Ovary (tissue), 9 donors: ENCODE data around the gene DSEL. TPM values are rescaled to one million over a fixed set of nuclear protein-coding genes. Genes with fewer than 3 reads are reported as not detected.
A peak's percentile ranks its signal among the peaks of the same experiment; 100 is the strongest.

Source experiments
- DNase-seq, 5 donors: peaks; one replicate each; pipeline ENCODE4 v3.0.0-alpha.2; 2019 to 2020
- H3K27ac ChIP-seq, 2 donors: fragments of 200-600 bp; one replicate each; pipeline versions ENCODE4 v1.5.1 to v1.8.0; 2019 to 2022
- H3K27me3 ChIP-seq: fragments of 200-600 bp; one replicate; pipeline ENCODE4 v1.8.0; 2022
- H3K36me3 ChIP-seq: fragments of 200-600 bp; sonication (generic); one replicate; pipeline ENCODE4 v1.5.1; 2019
- H3K4me1 ChIP-seq: one replicate; pipeline ENCODE4 v1.8.1; 2013; ENCODE audit warnings: mild to moderate bottlenecking, moderate library complexity; ENCODE audit not compliant: insufficient read depth
- H3K4me3 ChIP-seq: fragments of 200-600 bp; sonication (generic); one replicate; pipeline ENCODE4 v1.5.1; 2017
- H3K9me3 ChIP-seq, 2 donors: fragments of 200-600 bp in 1 of 2; sonication (generic) in 1 of 2; one replicate each; pipeline versions ENCODE4 v1.5.1 to v1.8.1; 2013 to 2019; ENCODE audit warnings: mild to moderate bottlenecking in 1 of 2, moderate library complexity in 1 of 2
- EP300 ChIP-seq: sonication (generic); formaldehyde crosslinking; IDR thresholded peaks from one replicate; pipeline ENCODE4 v1.6.1; 2017; ENCODE audit warnings: antibody characterized with exemption
- POLR2A ChIP-seq: fragments of 450-650 bp; IDR thresholded peaks from one replicate; pipeline ENCODE4 v1.6.1; 2017; ENCODE audit warnings: antibody characterized with exemption, mild to moderate bottlenecking, moderate library complexity
- WGBS, 3 donors: extraction: QIAGEN DNeasy Blood & Tissue Kit in 1 of 3; methylation state at CpG; one replicate each; pipeline versions ENCODE4 v1.1.5 to v1.1.7; 2013 to 2017; 5-methylcytosine and 5-hydroxymethylcytosine counted together
- intact Hi-C, 4 donors: fragments of 100-400 bp; cut with DNase I; formaldehyde crosslinking; loops; one replicate each; pipeline versions ENCODE4 v1.11.0 to v1.15.1; 2022 to 2023
- polyA plus RNA-seq, 2 donors: library from polyadenylated mRNA; stranded (reverse); fragments of 200-250 nt in 1 of 2; fragments of 350-450 nt in 1 of 2; fragmentation: Illumina TruSeq in 1 of 2; extraction: RNeasy Lipid Tissue Mini Kit (QIAGEN cat#74804) in 1 of 2; gene quantifications; one replicate each; pipeline ENCODE4 v1.2.3, GENCODE V29; 2013 to 2014
- total RNA-seq, 7 donors: library from RNA; depleted of rRNA in 2 of 7; stranded (reverse); fragments of >200 nt in 2 of 7; fragmentation: NEBNext Ultra II Directional in 3 of 7; extraction: Animal tissue kit (Norgen Biotek cat#: 25700) in 3 of 7; gene quantifications; one replicate each; pipeline versions ENCODE4 v1.1.0 to v1.2.4, GENCODE V29; 2016 to 2023
- TF ChIP-seq, protein P1 (sequence below), 3 donors: fragments of 450-650 bp in 2 of 3; fragments of 200-600 bp in 1 of 3; IDR thresholded peaks; one replicate each; pipeline versions ENCODE4 v1.5.1 to v1.8.0; 2016 to 2022; ENCODE audit warnings: antibody characterized with exemption in 3 of 3, mild to moderate bottlenecking in 1 of 3
- donor health status: DM: no; HTN: no; CAD: no; lungs with moderate emphysema.
- donor health status: DM: no; HTN: no; CAD: no.
- donor health status: Bipolar disorder and iron deficiency.
- donor health status: DM: yes; HTN: yes; CAD: no.
- donor health status: DM: no; HTN: no; CAD: no.
- donor health status: DM: yes; HTN: yes; CAD: no.

DSEL gene
- total and polyA plus RNA-seq, 9 donors = 3.1 to 11.0 (median 7.6) TPM

DNA sequence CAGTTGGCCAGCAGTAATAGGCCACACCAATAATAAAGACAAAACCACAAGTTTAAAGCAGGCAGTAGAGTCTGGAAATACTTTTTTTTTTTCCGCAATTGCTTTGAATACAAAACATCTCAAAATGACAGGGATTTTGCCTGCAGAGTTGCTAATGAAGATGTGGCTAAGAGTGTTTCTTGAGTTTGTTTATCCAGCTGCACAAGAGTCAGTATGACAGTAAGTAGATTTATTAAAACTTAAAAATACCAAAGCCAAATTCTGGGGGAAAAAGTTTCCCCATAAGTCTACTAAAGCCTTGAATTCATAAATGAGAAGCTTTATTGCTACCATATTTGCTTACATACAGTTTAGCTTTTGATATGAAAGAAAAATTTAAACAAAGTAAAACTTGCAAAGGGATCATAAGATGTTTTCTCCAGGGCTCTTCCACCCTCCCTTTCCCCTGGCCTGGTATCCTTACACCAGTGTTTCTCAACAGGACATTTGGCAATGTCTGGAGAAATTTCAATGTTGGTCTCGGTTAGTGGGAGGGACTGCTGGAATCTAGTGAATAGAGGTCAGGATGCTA, 3.9 kb upstream of the DSEL start:
- peaks cover 3% of the 10 kb centered on the region for H3K4me1 ChIP-seq
- H3K4me3 ChIP-seq = no peak overlapping the region
- H3K9me3 ChIP-seq = no peaks in the 10 kb centered on the region
- H3K27ac ChIP-seq = no peak overlapping the region
- no peaks in the 10 kb centered on the region for H3K27me3 ChIP-seq
- TF ChIP-seq, protein P1, sequence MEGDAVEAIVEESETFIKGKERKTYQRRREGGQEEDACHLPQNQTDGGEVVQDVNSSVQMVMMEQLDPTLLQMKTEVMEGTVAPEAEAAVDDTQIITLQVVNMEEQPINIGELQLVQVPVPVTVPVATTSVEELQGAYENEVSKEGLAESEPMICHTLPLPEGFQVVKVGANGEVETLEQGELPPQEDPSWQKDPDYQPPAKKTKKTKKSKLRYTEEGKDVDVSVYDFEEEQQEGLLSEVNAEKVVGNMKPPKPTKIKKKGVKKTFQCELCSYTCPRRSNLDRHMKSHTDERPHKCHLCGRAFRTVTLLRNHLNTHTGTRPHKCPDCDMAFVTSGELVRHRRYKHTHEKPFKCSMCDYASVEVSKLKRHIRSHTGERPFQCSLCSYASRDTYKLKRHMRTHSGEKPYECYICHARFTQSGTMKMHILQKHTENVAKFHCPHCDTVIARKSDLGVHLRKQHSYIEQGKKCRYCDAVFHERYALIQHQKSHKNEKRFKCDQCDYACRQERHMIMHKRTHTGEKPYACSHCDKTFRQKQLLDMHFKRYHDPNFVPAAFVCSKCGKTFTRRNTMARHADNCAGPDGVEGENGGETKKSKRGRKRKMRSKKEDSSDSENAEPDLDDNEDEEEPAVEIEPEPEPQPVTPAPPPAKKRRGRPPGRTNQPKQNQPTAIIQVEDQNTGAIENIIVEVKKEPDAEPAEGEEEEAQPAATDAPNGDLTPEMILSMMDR (IDR thresholded peaks at IDR 0.05) = no peak
- TF ChIP-seq POLR2A = no peak
- TF ChIP-seq EP300 = no peak
- DNase-seq = peak in 2 of 5 donors; percentile 18 to 40
- intact Hi-C loops = no loop called here
- WGBS, 3 donors = 17 to 18% (median 17%) methylated on average over 2 of the region's 2 CpGs
- H3K36me3 ChIP-seq = no peaks in the 10 kb centered on the region

DNA sequence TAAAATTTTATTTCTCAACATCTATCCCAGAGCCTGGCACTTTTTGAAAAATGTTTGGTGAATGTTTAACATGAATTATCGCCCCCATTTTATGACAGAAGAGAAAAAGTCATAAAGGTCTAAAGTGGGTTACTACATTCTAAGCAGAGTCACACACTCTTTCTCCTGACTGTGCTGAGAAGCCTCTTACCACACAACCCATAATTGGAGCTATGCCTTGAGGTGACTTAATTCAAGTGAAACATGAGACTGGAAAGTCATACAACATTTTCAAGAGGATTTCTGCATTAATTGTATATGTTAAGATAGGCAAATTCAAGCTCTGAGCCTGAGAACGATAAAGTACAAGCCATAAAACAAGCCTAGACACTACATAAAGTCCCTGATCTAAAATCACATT, 3.1 kb upstream of the DSEL start:
- Histone ChIP-seq H3K4me1 (peaks cover 3% of the 10 kb centered on the region), H3K27me3 (no peaks in the 10 kb centered on the region), H3K36me3 (no peaks in the 10 kb centered on the region), H3K27ac (no peak overlapping the region), H3K4me3 (no peak overlapping the region), H3K9me3 (no peaks in the 10 kb centered on the region)
- TF ChIP-seq POLR2A (no peak), EP300 (no peak)
- TF ChIP-seq, protein P1 (IDR thresholded peaks at IDR 0.05) = no peak
- WGBS, 3 donors = 82 to 87% (median 83%) methylated on average over 2 of the region's 2 CpGs
- DNase-seq = no peak
- intact Hi-C loops = no loop called here

DNA sequence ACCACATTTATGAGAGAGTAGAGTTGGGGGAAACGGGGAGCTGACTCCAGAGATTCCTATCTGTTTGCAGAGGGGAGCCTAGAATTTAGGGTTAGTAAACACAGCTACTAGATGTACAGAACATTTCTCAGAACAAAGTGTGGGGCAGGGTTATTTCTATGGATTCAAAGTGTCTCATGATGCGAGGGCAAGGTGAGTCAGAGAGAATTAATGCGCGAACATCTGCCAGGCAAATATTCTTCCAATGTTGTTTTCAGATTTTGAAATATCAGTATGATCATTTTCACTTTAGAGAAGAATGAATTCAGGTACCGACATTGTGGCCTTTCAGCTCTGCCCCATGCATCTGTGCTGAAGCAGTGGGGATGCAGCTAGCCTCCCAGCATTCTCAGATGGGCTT, 2.0 kb upstream of the DSEL start:
- 93 to 96% (median 94%) methylated on average over 5 of the region's 5 CpGs for WGBS, 3 donors
- intact Hi-C loops = no loop called here

DNA sequence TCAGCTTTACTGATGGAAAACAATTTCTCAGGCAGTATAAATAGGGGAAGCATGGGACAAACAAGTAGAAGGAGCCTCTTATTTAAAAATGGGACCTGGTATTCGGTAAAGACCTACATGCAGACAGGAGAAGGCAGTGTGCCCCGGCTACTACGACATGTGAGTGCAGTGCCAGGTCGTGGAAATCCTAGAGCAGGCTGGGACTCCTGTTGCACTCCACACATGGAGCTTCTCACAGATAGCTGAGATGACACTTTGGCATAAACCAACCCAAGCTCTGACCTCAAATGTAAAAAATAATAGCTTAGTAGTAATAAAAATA, 885 bp upstream of the DSEL start:
- WGBS, 3 donors = 1 to 2% (median 1%) methylated on average over 4 of the region's 4 CpGs
- Histone ChIP-seq H3K27ac (peak overlapping the region; percentile 40 to 84), H3K9me3 (no peaks in the 10 kb centered on the region), H3K36me3 (no peaks in the 10 kb centered on the region), H3K4me1 (peaks cover 3% of the 10 kb centered on the region), H3K27me3 (no peaks in the 10 kb centered on the region), H3K4me3 (peak overlapping the region; percentile 79)
- DNase-seq = peak; percentile 20 to 57 (median 46)
- intact Hi-C loops = no loop called here
- TF ChIP-seq EP300 = no peak
- TF ChIP-seq POLR2A = no peak
- TF ChIP-seq, protein P1 (IDR thresholded peaks at IDR 0.05) = no peak

More for the DNA sequence above, 2.0 kb upstream of the DSEL start:
- Histone ChIP-seq H3K9me3 (no peaks in the 10 kb centered on the region), H3K4me3 (no peak overlapping the region), H3K36me3 (no peaks in the 10 kb centered on the region), H3K27ac (no peak overlapping the region), H3K4me1 (peaks cover 3% of the 10 kb centered on the region), H3K27me3 (no peaks in the 10 kb centered on the region)
- no peak for TF ChIP-seq POLR2A
- no peak for TF ChIP-seq EP300
- TF ChIP-seq, protein P1 (IDR thresholded peaks at IDR 0.05) = no peak
- DNase-seq = no peak
